Activated naive CD8-positive, alpha-beta T cell treated with anti-CD3 and anti-CD28 coated beads, Interleukin-2, amount 10 ng/mL, durations not matched to agents 7 days and 5 days (primary cell): ENCODE data around the gene FBXO48. TPM values are rescaled to one million over a fixed set of nuclear protein-coding genes. Genes with fewer than 3 reads are reported as not detected.
"Not testable (repeated sequence)": the region's sequence is repeated elsewhere in the genome, so short reads cannot be mapped to it uniquely, and the experiment has no call there.

ENCODE experiments used
- ATAC-seq: fragments of 150-1000 bp; cut with Tn5 transposase; one replicate; pipeline ENCODE4 v1.10.0; 2021; ENCODE audit warnings: low read depth, moderate library complexity
- POLR2A ChIA-PET: fragments of 350-600 bp; sonication (Branson Sonifier 250); formaldehyde crosslinking; loops from one replicate; lab custom pipeline; 2021; ENCODE audit warnings: antibody characterized with exemption; lab: Charles Lee
- DNase-seq: peaks from one replicate; pipeline ENCODE4 v3.0.0; 2021
- H3K27ac Mint-ChIP-seq: one replicate; pipeline ENCODE4 v1.8.0; 2022; ENCODE audit warnings: mild to moderate bottlenecking, mixed read lengths
- H3K27me3 Mint-ChIP-seq: one replicate; pipeline ENCODE4 v1.8.0; 2022; ENCODE audit warnings: mild to moderate bottlenecking, moderate library complexity, mixed read lengths
- H3K36me3 Mint-ChIP-seq: one replicate; pipeline ENCODE4 v1.8.0; 2021; ENCODE audit warnings: mild to moderate bottlenecking, mixed read lengths
- H3K4me1 Mint-ChIP-seq: one replicate; pipeline ENCODE4 v1.8.0; 2021; ENCODE audit warnings: mixed read lengths
- H3K4me3 Mint-ChIP-seq: one replicate; pipeline ENCODE4 v1.8.0; 2022; ENCODE audit warnings: mild to moderate bottlenecking, moderate library complexity, mixed read lengths
- H3K9me3 Mint-ChIP-seq: one replicate; pipeline ENCODE4 v1.8.0; 2021; ENCODE audit warnings: mixed read lengths
- total RNA-seq, 2 experiments: library from RNA; stranded (reverse); gene quantifications; one replicate each; pipeline ENCODE4 v1.2.3, GENCODE V29; 2021

FBXO48 gene
- total RNA-seq, 2 experiments from 2014 or later, result 4.0 to 4.3 TPM

DNA sequence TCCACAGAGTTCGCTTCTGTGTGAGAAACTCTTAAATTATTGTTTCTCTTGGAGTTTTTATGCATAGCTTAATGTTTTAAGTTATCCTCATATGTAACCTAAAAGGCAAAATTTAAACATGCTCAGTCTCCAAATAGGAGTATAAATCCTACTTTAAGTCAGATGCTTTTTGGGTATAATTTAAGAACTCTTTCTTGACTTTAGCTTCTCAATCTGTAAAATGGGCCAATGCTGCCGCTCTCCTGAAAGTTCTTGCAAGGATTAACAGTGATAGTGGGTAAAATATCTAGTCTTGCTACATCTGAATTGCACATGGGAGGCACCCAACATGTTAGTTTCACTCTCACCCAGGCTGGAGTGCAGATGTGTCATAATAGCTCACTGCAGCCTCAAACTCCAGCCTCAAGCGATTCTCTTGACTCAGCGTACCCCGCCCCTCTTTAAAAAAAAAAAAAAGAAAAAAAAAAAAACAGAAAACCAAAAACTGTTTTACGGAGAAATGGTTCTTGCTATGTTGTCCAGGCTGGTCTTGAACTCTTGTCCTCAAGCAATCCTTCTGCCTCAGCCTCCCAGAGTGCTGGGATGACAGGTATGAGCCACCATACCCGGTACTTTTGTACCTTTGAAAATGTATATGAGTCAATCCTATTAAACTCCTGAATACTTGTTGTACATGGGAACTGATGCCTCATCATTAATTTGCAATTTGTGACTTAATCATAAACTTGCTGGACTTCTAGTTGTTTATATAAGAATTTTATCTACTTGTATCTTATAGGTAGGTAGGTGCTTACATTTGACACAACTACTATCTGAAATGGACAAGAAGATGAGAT is 1.8 kb downstream of the FBXO48 start:
- no peak overlapping the region for H3K27ac Mint-ChIP-seq
- H3K4me1 Mint-ChIP-seq, result peaks cover 34% of the 10 kb centered on the region
- no peak for DNase-seq
- H3K9me3 Mint-ChIP-seq, result no peaks in the 10 kb centered on the region
- POLR2A ChIA-PET, result interaction anchor here (0.7 to 2.4 kb wide), 6 partner anchors 12 to 886 kb away, joined by 3 to 6 read pairs (median 4); no protein-coding TSS in a partner anchor
- peaks cover 3% of the 10 kb centered on the region for H3K36me3 Mint-ChIP-seq
- no peak for ATAC-seq
- H3K27me3 Mint-ChIP-seq, result no peaks in the 10 kb centered on the region
- no peak overlapping the region for H3K4me3 Mint-ChIP-seq

DNA sequence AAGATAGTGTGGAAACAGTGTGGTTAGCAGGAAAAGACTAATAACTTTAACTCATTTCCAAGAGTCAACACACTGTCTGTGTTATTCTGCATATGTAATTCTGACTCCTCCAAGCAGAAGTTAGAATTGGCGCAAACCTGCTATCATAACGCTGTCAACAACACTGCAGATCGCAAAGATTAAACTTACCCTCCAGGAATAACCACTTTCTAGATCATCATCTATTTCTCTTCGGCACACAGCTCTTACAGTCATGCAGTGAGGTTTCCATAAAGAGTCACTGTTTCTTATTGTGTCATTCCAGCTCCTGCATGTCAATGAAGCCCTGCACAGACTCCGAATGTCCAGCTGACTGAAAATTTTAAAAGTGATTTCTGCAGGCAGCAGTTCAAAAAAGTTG is 2.4 kb downstream of the FBXO48 start:
- POLR2A ChIA-PET, result interaction anchor here (0.7 to 2.4 kb wide), 4 partner anchors 12 to 887 kb away, joined by 3 to 6 read pairs (median 4); no protein-coding TSS in a partner anchor
- DNase-seq, result no peak
- Mint-ChIP-seq H3K36me3 (peaks cover 3% of the 10 kb centered on the region), H3K27ac (no peak overlapping the region), H3K4me1 (peaks cover 32% of the 10 kb centered on the region), H3K27me3 (no peaks in the 10 kb centered on the region), H3K4me3 (no peak overlapping the region), H3K9me3 (no peaks in the 10 kb centered on the region)
- no peak for ATAC-seq

DNA sequence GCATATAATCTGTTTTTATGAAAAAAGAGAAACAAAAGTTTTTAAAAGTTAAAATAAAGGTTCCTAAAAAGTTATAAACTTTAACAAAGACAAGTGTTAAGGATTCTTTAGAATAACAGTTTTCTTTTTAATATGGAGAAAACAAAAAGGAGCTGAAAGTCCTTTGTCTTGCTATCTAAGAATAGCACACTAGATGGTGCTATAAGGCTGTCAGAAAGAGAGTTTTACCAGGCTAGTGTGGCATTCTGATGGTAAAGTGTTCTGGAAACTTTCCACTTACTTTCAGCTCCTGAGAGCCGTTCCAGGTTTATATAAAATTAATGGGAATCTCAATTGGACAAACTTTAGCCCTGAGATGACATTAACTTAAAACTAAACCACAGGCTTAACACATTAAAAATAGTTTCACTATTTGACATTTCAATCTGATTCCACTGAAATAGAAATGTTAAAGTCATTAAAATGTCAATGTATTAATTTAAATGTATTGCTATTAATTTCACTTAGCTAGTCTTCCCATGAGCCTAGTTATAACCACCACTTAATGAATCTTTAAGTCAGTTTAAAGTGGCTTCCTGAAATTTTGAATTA is 3.7 kb downstream of the FBXO48 start:
- Mint-ChIP-seq H3K9me3 (no peaks in the 10 kb centered on the region), H3K27ac (no peak overlapping the region), H3K27me3 (no peaks in the 10 kb centered on the region), H3K4me1 (peaks cover 25% of the 10 kb centered on the region), H3K4me3 (no peak overlapping the region), H3K36me3 (no peaks in the 10 kb centered on the region)
- ATAC-seq, result no peak
- POLR2A ChIA-PET, result interaction anchor here (0.7 kb wide), 1 partner anchor 25 kb away, joined by 3 read pairs; no protein-coding TSS in a partner anchor
- DNase-seq, result no peak

DNA sequence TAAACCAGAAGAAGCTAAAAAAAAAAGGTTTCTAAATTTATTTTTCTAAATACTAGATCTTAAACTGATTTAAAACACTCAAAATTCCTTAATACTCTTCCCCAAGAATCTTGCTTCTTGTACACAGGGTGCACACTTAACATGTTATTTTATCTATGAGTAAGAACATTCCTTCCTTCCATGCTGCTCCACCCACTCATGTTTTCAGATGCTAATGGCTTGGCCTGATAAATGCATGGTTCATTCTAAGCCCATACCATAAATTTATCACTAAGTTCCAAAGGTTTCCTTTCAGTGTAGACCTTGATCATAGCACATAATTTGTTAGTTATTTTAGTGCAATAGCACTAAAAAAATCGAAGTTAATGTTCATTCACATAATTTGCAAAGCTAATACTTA is 8.1 kb downstream of the FBXO48 start:
- Mint-ChIP-seq H3K27ac (no peak overlapping the region), H3K9me3 (no peaks in the 10 kb centered on the region), H3K4me1 (peaks cover 4% of the 10 kb centered on the region), H3K4me3 (no peak overlapping the region), H3K27me3 (no peaks in the 10 kb centered on the region), H3K36me3 (no peaks in the 10 kb centered on the region)
- ATAC-seq (no peak), DNase-seq (no peak)
- POLR2A ChIA-PET, result no interaction called here

DNA sequence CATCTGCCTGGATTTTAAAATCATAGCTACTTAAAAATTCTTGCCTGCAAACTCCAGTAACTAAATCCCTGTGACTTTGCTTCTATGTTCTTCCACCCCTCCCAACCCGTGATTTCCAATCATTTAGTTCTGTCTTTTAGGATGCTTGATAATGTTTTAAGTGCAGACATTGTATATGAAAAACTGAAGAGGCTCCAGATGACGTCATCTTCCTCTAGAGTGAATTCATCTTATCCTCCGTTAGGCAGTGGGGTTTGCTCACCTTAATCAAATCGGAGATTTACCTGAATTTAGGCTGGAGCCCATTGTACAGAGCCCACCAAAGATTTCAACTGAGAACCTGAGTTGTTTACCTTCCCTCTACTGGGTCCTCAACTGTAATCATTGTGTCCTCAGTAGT is 10.9 kb downstream of the FBXO48 start:
- no peak overlapping the region for H3K4me3 Mint-ChIP-seq

DNA sequence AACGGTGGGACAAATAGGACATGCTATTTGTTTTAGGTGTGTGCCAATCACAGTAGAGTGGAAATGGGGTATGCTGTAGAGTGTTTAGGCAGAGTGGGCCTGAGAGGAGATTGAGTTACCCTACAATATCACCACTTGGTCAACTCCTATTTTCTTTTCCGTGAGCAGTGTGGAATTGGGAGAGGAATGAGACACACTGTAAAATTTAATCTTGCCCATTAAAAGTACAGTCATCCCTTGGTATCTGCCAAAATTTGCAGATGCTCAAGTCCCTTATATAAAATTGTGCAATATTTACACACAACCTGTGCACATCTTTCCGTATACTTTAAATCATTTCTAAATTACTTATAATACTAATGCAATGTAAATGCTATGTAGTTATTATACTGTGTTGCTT is 12.4 kb downstream of the FBXO48 start:
- POLR2A ChIA-PET, result no interaction called here
- no peaks in the 10 kb centered on the region for H3K27me3 Mint-ChIP-seq
- peaks cover 8% of the 10 kb centered on the region for H3K4me1 Mint-ChIP-seq
- H3K4me3 Mint-ChIP-seq, result no peak overlapping the region
- H3K27ac Mint-ChIP-seq, result no peak overlapping the region
- DNase-seq (no peak), ATAC-seq (no peak)
- no peaks in the 10 kb centered on the region for H3K9me3 Mint-ChIP-seq
- no peaks in the 10 kb centered on the region for H3K36me3 Mint-ChIP-seq

More for the DNA sequence above, 10.9 kb downstream of the FBXO48 start:
- Mint-ChIP-seq H3K27ac (no peak overlapping the region), H3K4me1 (peaks cover 8% of the 10 kb centered on the region), H3K36me3 (no peaks in the 10 kb centered on the region), H3K9me3 (no peaks in the 10 kb centered on the region), H3K27me3 (no peaks in the 10 kb centered on the region)
- POLR2A ChIA-PET, result no interaction called here
- ATAC-seq (no peak), DNase-seq (no peak)

DNA sequence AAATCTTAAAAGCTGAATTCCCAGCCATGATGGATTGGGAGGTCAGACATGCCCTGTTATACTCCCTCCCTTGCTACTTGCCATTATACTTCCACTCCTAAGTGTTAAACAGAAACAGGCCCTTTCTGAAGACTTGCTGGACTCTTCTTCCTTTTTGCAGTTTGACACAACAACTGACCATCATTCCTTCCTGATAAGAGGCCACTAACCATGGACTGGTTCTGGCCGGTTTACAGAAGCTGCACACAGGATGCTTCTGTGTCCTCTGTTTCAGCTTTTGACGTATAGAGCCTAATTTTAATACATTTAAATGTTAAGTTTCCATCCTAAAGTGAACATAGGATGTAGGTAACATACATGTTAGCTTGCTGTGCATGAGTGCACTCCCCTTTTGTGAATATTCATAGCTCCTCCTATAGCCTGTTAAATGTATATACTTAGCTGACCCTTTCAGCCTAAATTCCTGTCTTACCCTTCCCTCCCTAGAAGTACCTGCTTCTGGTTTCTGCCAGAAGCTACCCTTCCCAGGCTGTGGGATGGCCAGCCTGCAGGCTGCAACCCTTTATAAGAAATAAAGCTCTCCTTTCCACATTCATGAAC is 13.2 kb downstream of the FBXO48 start:
- H3K4me1 Mint-ChIP-seq, result peaks cover 6% of the 10 kb centered on the region
- no peaks in the 10 kb centered on the region for H3K9me3 Mint-ChIP-seq
- no peak for ATAC-seq
- no peaks in the 10 kb centered on the region for H3K27me3 Mint-ChIP-seq
- no peak overlapping the region for H3K27ac Mint-ChIP-seq
- H3K4me3 Mint-ChIP-seq, result no peak overlapping the region
- POLR2A ChIA-PET, result interaction anchor here (1.8 kb wide), 1 partner anchor 12 kb away, joined by 6 read pairs; the partner anchor contains the start of gene FBXO48
- DNase-seq, result no peak
- H3K36me3 Mint-ChIP-seq, result no peaks in the 10 kb centered on the region

DNA sequence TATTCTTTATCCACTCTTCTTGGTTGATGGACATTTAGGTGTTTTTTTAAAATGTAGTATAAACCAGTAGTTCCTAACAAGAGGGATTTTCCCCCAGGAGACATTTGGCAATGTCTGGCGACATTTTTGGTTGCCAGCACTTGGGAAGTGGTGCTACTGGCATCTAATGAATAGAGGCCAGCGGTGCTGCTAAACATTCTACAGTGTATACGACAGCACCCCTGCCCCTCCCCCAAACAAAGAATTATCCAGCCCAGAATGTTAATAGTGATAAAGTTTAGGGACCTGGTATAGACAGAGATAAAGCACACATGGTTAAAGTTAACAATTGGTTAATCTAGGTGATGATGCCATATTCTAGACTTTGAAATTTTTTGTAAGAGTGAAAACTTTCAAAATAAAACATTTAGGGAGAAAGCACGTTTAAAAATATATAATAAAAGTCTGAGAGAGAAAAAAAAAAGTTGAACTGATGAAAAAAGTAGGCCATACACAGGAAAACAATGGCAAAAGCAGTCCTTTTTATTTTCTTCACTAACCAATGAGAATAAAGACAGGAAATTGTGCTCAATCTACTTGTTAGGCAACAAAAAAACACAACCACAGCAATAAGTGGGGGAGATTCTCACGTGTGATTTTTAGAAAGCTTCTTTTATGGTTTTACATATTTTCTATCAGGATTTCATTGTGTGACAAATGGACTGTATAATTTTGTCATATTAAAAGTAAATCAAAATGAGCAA is 14.8 kb downstream of the FBXO48 start:
- H3K27ac Mint-ChIP-seq, result no peak overlapping the region
- no peaks in the 10 kb centered on the region for H3K9me3 Mint-ChIP-seq
- H3K4me3 Mint-ChIP-seq, result no peak overlapping the region
- DNase-seq, result no peak
- peak; percentile 22 for ATAC-seq
- peaks cover 6% of the 10 kb centered on the region for H3K4me1 Mint-ChIP-seq
- POLR2A ChIA-PET, result interaction anchor here (1.8 kb wide), 1 partner anchor 14 kb away, joined by 6 read pairs; the partner anchor contains the start of gene FBXO48
- no peaks in the 10 kb centered on the region for H3K27me3 Mint-ChIP-seq
- no peaks in the 10 kb centered on the region for H3K36me3 Mint-ChIP-seq

DNA sequence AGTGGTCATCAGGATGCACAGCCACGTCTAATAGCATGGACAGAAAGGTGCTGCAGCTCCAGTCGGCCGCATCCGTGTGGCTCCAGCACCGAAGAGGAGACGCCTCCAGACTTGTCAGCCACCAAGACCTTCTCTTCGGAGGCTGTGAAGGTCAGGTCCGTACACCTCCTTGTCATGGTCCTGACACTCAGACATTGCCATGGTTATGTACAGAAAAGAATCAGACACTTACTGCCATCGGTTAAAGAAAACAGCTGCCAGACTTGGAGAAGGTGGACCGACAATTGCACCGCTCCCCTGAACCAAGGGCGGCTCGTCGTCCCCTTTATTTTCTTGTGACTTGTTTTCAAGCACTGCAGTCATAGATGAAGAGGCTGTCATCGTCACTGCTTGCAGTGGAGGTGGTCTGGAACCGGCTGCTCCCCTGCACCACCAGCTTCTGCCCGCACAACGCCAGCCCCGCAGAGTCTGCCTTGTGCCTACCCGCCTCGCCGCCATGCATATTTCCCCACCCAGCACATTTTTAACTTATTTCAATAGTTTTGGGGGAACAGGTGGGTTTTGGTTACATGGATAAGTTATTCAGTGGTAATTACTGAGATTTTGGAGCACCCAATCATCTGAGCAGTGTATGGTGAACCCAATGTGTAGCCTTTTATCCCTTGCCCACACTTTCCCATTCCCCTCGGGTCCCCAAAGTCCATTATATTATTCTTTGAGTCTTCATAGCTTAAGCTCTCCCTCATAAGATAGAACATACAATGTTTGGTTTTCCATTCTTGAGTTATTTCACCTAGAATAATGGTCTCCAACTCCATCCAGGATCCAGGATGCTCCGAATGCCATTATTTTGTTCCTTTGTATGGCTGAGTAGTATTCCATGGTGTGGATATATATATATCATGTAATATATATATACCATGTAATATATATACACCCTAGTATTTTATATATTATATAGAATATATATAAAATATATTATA is 18.1 kb downstream of the FBXO48 start:
- Mint-ChIP-seq H3K27ac (no peak overlapping the region), H3K27me3 (peaks cover 3% of the 10 kb centered on the region), H3K4me3 (no peak overlapping the region), H3K9me3 (no peaks in the 10 kb centered on the region), H3K4me1 (peaks cover 6% of the 10 kb centered on the region), H3K36me3 (no peaks in the 10 kb centered on the region)
- POLR2A ChIA-PET, result no interaction called here
- DNase-seq (peak; percentile 54), ATAC-seq (peak; percentile 49)

DNA sequence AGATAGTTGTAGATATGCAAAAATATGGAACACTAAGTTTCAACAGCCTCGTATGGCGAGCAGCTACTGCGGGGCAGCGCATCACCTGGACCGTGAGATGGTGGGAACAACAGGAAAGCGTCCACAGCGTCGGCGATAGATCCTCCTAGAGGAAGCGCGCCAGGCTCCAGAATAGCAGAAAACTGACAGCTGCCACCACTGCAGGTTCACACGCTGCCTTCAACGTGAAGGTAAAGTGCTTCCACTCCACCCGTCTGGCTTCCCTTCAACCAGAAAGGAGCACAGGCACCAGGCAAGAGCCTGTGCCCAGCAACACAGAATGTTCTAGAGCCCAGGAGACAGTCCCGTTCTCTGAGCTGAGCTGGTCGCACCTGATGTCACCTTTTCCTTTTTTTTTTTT is 20.0 kb downstream of the FBXO48 start:
- POLR2A ChIA-PET, result no interaction called here
- no peaks in the 10 kb centered on the region for H3K36me3 Mint-ChIP-seq
- no peak overlapping the region for H3K4me3 Mint-ChIP-seq
- ATAC-seq, result no peak
- H3K27ac Mint-ChIP-seq, result no peak overlapping the region
- H3K27me3 Mint-ChIP-seq, result peaks cover 7% of the 10 kb centered on the region
- no peaks in the 10 kb centered on the region for H3K9me3 Mint-ChIP-seq
- H3K4me1 Mint-ChIP-seq, result peaks cover 1% of the 10 kb centered on the region
- no peak for DNase-seq

DNA sequence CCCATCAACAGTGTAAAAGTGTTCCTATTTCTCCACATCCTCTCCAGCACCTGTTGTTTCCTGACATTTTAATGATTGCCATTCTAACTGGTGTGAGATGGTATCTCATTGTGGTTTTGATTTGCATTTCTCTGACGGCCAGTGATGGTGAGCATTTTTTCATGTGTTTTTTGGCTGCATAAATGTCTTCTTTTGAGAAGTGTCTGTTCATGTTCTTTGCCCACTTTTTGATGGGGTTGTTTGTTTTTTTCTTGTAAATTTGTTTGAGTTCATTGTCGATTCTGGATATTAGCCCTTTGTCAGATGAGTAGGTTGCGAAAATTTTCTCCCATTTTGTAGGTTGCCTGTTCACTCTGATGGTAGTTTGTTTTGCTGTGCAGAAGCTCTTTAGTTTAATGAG is 20.7 kb downstream of the FBXO48 start:
- H3K27ac Mint-ChIP-seq, H3K4me1 Mint-ChIP-seq, H3K4me3 Mint-ChIP-seq, POLR2A ChIA-PET, H3K27me3 Mint-ChIP-seq, ATAC-seq, H3K36me3 Mint-ChIP-seq, DNase-seq, H3K9me3 Mint-ChIP-seq: not testable (repeated sequence)

DNA sequence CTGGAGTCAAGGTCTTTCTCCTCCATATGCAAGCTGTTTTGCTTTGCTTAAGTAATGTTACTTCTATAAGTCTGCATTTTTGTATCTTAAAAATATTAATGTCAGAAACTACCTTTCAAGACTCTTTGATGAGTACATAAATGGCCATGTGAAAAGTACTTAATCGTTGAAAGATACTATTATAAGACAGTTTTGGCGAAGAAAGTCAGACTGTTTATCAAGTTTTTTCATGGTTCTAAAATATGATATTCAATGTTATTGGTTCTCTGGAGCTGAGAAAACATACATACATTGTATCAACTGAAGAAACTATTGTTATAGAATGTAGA is 25.1 kb downstream of the FBXO48 start:
- no peak for ATAC-seq
- DNase-seq, result no peak
- POLR2A ChIA-PET, result interaction anchor here (1.4 kb wide), 1 partner anchor 18 kb away, joined by 4 read pairs; no protein-coding TSS in a partner anchor
- Mint-ChIP-seq H3K27ac (no peak overlapping the region), H3K27me3 (peaks cover 7% of the 10 kb centered on the region), H3K9me3 (no peaks in the 10 kb centered on the region), H3K4me1 (peaks cover 9% of the 10 kb centered on the region), H3K36me3 (no peaks in the 10 kb centered on the region), H3K4me3 (no peak overlapping the region)
